COLO668 (cell line): ENCODE results near the gene S100A16.
"Not testable (repeated sequence)": the region's sequence is repeated elsewhere in the genome, so short reads cannot be mapped to it uniquely, and the experiment has no call there.

Experiments
- DNase-seq: peaks from one replicate; lab custom pipeline; 2025; ENCODE audit not compliant: unreplicated experiment; lab: John Stamatoyannopoulos, UW

Gene S100A16

DNA sequence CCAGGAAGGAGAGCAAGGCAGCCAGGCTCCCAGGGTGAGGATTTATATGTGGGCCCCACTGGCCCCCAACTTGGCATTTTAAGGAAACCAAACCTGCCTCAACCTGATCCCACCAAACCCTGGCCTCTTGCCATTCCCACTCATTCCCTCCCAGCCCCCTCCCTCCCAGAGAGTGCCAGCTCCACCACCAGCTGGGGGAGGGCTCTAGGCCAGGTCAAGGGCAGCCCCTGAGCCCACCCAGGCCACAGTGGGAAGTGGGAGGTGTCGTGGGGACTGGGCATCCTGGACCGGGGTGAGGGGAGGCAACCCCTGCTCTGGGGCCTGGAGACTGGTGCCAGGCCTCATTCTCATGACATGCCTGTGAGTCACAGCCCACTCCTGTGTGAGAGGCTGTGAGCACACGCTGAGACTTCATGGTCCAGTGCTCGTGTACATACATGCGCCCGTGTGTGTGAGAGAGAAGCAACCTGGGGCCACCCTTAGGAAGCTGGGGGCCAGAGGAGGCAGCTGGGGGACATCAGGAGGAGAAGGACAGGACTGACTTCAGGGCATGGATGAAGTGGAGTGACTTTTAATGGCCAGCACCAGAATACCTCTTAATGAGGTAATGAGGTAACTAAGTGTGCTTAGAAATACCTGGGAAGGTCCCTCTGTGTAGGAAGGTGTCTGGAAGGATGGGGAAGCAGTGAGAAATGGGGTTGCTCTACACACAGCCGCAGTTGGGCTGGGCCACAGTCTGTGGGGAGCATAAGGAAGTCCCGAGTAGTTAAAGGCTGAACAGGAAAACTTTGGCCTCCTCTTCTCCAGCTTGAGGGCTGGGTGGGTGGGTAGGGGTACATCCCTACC is 47.2 kb downstream of the S100A16 start, which contains the start of gene S100A2:
Gene S100A2 (minus strand): TSS at position 316 of the 846 bp plus-strand sequence. CDS start 1,967 bp downstream, outside the sequence.
- peak; percentile 91 for DNase-seq

DNA sequence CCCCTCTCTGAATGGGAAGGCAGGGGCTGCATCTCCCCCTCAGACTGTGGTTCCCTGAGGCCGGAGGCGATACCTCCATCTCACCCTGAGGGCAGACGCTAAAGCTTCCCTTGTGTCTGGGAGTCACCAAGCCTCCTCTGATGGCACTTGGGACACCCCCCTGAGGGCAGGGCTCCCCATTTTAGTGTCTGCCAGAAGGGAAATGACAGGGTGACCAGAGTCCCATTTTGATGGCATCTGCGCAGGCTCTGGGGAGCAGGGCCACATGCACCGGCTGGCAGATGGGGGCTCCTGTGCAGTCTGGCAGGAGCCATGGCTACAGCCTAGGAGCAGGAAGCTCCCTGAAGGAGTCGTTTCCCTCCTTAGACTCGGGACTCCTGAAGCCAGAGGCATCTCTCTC is 48.9 kb downstream of the S100A16 start:
- DNase-seq, result no peak

DNA sequence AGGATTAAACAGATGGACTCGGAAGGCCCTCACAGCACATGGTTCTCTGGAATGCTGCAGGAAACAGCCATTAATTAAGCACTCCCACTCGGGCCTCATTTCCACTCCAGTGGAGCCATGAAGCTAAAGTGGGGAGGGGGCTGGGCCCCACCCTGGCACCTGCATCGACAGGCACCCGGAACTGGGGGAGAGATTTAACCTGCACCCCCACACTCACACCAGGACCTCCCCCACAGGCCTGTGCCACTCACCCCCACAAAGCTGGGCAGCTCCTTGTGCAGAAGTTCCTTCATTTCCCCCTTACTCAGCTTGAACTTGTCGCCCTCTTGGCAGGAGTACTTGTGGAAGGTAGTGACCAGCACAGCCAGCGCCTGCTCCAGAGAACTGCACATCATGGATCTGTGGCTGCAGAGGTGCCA is 49.4 kb downstream of the S100A16 start:
- DNase-seq, result no peak

DNA sequence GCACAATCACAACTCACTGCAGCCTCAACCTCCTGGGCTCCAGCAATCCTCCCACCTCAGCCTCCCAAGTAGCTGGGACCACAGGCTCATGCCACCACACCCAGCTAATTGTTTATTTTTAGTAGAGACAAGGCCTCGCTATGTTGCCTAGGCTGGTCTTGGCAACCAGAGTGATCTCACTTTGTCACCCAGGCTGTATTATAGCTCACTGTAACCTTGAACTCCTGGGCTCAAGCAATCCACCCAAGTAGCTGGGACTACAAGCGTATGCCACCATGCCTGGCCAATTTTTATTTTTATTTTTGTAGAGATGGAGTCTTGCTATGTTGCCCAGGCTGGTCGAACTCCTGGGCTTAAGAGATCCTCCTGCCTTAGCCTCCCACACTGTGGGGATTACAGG is 50.9 kb downstream of the S100A16 start:
- not testable (repeated sequence) for DNase-seq

DNA sequence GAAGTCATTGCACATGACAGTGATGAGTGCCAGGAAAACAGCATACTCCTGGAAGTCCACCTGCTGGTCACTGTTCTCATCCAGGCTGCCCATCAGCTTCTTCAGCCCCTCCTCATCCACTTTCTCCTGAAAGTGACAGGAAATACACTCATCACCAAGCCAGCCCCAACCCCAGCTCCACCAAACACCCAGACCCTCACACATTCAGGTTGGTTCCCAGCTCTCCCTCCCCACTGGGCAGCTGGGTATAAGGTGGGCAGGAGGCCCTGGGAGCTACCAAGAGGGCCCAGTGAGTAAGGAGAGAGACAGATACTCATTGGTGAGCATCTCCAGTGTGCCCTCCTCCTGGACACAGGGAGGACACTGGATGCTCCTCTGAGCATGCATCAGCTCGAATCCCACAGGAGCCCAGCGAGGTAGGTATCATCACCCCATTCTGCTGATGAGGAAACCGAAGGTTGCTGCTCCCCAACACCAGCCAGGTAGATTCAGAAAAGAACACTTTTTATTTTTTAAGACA is 51.4 kb downstream of the S100A16 start:
- DNase-seq, result no peak

DNA sequence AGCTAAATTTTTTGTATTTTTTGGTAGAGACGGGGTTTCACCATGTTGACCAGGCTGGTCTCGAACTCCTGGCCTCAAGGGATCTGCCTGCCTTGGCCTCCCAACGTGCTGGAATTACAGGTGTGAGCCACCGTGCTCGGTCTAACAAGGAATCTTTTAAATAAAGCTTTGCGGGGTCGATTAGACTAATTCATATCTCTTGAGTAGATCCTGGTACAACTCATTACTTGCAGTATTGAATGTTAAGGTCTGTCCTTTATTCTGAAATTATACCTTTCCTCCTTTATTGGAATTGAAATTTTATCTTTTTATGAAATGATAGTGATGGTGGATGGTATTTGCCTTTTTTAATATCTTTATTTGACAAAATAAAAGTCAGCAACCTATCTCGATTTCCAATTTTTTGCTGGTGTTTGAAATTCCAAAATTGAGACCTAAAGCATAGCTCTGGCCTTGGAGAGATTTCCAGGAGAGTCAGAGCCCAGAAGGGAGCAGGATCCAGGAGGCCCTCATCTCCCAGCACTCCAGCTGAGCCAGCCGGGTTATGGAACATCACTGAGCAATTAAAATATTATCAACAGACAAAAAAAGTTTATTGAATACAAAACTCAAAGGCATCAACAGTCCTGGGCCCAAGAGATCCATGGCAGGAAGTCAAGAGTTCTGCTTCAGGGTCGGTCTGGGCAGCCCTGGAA is 52.0 kb downstream of the S100A16 start:
- DNase-seq, result no peak

DNA sequence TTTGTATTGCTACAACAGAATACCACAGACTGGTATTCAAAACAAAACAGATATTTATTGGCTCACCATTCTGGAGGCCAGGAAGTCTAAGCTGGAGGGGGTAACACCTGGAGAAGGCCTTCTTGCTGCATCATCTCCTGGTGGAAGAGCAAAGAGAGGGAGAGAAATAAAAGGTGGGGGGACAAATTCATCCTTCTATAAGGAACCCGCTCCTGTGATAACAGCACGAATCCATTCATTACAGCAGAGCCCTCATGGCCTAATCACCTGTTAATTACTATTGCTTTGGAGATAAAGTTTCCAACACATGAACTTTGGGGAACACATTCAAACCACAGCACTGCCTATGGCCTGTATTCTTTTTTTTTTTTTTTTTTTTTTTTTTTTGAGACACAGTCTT is 52.7 kb downstream of the S100A16 start:
- no peak for DNase-seq

DNA sequence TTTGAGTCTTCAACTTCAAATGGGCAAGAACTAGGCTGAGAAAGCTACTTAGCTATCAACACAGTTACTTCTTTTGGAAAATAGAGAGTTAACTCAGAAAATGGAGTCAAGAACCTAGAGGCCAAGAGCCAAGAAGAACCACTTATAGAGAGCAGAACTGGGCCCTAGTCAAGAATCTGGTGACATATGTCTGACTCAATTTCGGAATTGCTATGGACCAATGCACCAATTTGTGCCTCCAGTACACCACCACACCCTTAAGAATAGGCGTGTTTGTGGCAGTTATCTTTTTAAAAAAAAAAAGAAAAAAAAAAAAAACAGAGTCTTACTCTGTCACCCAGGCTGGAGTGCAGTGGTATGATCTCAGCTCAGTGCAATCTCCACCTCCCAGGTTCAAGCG is 55.1 kb downstream of the S100A16 start:
- no peak for DNase-seq
